ENCODE results near the gene PPM1H.

GRCh38 chr12:62627181-62627580, 307.8 kb downstream of the PPM1H start:
- TF ChIP-seq CTCF (conservative IDR thresholded peaks at IDR 0.05; ENCODE audit: low read length), result no peak
- no peak for TF ChIP-seq EZH2phosphoT487 (IDR thresholded peaks at IDR 0.05; ENCODE audit: borderline replicate concordance)

All from Loucy (cell line).